Measurements from ENCODE around the gene LAYN.

LAYN gene

DNA sequence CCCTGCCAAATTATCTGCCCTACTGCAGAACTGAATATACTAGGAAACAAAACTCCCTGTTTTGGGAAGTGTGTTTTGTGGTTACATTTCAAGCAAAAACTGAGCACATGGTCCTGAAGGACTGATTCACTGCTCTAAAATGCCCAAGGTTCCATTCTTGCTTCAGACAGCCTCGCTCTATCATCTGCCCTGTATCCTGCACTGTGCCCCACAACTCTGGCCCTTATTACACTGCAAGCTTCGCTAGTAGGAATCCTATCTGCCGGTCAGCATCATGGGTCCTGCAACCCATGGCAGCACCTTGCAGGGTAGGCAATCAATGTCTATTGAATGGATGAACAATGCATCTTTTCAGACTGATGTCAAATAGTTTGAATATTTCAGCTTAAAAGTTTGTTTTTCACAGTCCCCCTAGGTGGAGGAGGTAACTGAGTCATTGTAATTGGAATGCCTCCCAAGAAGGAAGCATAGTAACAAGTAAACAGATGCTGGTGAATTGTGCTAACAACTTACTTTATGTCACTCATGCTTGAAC is 21.3 kb downstream of the LAYN start:
- DNase-seq (ENCODE audit: low spot score): no peak

DNA sequence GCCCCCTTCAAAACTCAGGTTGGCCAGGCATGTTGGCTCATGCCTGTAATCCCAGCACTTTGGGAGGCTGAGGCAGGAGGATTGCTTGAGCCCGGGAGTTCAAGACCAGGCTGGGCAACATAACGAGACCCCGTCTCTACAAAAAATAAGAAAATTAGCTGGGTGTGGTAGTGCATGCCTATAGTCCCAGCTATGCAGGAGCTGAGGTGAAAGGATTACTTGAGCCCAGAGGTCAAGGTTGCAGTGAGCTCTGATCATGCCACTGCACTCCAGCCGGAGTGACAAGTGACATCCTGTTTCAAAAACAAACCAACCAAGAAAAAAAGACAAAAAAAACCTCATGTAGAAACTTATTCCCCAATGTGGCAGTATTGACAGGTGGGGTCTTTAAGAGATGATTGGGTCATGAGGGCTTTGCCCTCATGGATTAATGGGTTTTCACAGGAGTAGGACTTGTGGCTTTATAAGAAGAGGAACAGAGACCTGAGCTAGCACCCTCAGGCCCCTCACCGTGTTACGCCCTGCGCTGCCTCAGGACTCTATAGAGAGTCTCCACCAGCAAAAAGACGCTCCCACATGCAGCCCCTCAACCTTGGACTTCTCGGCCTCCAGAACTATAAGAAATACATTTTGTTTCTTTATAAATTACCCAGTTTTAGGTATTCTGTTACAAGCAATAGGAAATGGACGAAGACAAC is 22.3 kb downstream of the LAYN start:
- no peak for DNase-seq (ENCODE audit: low spot score)

DNA sequence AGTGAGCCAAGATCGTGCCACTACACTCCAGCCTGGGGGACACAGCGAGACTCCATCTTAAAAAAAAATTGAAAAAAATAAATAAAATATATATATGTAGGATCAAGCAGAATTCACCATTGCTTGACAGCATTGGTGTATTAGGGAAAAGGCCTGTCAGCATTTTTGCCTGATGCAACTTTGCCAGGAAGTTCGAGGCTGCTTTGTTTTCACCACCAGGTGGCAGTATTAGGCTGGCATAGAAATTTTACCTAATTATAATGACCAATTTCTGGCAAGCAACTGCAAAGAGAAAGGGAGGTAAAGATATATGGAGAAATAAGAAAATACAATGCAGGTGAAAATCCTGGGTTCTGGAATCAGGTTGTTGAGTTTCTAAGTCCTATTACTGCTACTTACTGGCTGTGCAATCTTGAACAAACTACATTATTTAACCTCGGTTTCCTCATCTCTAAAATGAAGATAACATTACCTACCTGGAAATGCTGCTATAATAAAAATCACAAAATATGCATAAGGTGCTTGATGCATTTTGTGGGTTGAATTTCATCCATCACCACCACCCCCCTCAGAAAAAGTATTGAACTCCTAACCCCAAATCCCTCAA is 24.7 kb downstream of the LAYN start:
- peak; percentile 71 for DNase-seq (ENCODE audit: low spot score)

DNA sequence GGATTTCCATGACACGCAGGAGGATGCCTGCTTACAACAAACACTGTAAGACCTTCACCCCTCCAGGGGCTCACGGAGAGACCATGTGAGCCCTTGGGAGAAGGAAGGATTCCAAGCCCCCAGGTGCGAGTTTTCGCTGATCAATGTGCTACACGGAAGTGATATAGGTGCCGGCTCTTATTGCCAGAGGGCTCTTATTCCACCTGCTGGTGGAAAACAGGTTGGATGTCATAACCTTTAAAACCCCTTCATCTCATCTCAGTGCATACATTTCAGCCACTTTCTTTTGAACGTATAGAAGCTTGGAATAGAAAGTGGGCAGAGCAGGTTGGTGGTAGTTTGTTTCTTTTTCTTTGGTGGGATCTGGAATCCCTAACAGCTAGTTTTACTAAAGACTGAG is 25.8 kb downstream of the LAYN start:
- no peak for DNase-seq (ENCODE audit: low spot score)

- no peak for DNase-seq (ENCODE audit: low spot score)
Observed at GRCh38 chr11:111569476-111569875, 29.0 kb downstream of the LAYN start.

- DNase-seq (ENCODE audit: low spot score): no peak
Observed at GRCh38 chr11:111570796-111571195, 30.3 kb downstream of the LAYN start.

DNA sequence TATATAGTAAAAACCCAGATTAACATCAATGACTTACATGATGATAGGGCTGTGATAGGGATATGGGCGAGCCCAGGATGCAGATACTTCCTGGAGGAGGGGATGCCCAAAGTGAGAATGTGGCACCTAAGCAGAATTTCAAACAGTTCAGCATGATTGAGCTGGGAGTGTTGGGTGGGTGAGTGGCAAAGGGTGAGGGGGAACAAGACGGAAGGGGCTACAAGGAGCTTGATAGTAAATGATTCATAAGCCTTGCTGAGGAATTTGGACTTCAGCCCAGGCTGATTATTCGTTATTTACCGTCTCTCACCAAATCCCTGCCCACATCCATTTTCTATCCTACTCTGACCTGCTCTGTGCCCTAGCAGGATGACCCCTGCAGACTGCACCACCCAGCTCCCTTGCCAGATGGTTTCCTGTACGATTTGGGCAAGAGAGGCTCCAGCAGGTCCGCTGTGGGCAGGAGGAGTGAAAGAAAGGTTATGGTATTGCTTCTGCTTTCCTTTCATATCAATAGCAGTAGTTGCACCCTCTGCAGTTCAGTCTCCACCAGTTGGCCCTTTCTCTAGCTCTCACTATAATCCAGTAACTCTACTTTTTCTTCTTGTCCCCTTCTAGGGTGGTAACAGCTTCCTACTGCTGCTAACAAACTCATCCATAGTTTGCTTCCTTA is 31.4 kb downstream of the LAYN start:
- no peak for DNase-seq (ENCODE audit: low spot score)

GRCh38 chr11:111572581-111572980 is 32.1 kb downstream of the LAYN start:
- DNase-seq (ENCODE audit: low spot score): no peak

- no peak for DNase-seq (ENCODE audit: low spot score)
Observed at GRCh38 chr11:111573821-111574249, 33.3 kb downstream of the LAYN start.

DNA sequence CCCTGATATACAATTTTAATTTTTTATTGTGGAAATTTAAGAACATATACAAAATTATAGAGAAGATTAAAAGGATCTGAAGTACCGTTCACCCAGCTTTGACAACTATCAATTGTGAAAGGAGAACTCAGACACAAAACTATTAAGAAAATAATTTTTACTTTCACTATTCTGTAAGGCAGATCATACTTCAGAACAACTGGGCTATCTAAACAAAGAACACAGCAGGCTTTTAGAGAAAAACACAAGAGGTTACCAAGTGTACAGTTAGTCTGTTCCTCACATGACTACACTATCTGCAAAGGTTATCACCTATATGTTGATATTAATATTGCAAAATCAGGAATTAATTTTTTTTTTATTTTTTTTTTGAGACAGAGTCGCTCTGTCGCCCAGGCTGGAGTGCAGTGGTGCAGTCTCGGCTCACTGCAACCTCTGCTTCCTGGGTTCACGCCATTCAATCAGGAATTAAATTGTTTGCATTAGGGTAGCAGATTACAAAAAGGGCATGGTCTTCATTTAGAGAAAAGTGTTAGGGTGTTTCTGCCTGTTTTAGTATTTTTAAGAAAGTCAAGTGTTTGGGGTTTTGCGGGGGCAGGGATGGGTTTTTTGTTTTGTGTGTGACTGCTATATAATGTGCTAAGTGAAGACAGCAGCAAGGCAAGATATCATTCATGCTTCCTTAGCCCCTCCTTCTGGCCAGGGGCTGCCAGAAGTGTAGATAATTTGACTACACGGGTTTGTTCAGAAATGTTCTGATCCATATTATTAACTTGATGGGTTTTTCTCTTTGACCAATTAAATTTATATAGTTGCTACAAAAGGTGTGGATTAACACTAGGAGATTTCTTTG is 34.1 kb downstream of the LAYN start:
- no peak for DNase-seq (ENCODE audit: low spot score)

- DNase-seq (ENCODE audit: low spot score): no peak
Observed at GRCh38 chr11:111575740-111576139, 35.2 kb downstream of the LAYN start.

GRCh38 chr11:111577821-111578220 is 37.3 kb downstream of the LAYN start:
- no peak for DNase-seq (ENCODE audit: low spot score)

GRCh38 chr11:111581341-111581740 is 40.8 kb downstream of the LAYN start:
- DNase-seq (ENCODE audit: low spot score): no peak

- no peak for DNase-seq (ENCODE audit: low spot score)
Observed at GRCh38 chr11:111582163-111582562, 41.6 kb downstream of the LAYN start.

DNA sequence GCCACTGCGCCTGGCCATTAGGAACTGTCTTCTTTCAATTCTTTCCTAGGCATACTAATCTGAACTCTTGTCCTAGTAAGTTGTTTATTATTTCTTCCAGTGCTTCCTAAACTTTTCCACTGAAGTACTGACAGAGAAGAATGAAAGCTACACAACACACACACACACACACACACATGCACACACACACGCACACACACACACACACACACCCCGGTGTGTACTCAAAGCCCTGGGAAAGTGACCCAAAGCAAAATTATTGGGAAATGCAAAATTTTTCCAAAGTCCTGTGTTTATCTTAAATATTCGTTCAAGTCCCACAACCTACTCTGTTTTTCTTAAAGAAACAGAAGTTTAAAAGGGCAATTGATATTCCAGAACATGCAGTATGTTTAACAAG is 42.4 kb downstream of the LAYN start:
- DNase-seq (ENCODE audit: low spot score): no peak

DNA sequence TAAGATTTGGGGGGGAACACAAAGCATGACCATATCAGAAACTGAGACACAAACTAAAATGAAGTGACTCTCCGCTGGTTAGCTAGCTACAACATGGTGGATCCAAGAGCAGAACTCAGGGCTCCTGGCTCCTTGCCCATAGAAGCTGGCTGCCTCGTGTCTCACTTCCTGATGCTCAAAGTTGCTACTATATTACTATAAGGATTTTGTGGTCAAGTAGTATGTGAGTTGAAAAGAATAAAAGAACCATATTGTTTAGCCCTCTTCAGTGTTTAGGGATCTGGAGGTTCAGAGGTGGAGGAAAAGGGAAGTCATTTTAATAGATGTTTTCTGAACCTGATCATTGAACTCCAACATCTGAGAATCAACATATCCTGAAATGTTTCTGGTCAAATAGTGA is 44.9 kb downstream of the LAYN start:
- DNase-seq (ENCODE audit: low spot score): no peak

DNA sequence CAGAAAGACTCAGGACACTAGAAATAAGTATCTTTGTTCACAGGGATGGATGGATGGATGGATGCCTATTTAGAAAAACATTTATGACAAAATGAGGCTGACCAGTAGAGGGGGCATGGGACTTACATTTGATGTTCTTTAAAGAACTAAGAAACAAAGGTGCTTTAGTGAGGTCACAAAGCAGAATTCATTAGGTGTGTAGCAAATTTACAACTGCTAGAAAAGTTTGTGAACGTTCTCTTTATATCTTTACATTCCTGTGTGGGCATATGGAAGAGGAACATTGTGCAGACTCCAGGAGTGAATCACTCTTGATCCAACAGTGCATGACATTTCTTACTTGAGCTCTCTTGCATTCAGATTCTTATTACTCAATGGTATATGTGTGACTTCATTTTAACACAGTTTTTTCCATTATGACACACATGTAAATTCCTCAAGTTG is 45.9 kb downstream of the LAYN start:
- DNase-seq (ENCODE audit: low spot score): peak; percentile 28

DNA sequence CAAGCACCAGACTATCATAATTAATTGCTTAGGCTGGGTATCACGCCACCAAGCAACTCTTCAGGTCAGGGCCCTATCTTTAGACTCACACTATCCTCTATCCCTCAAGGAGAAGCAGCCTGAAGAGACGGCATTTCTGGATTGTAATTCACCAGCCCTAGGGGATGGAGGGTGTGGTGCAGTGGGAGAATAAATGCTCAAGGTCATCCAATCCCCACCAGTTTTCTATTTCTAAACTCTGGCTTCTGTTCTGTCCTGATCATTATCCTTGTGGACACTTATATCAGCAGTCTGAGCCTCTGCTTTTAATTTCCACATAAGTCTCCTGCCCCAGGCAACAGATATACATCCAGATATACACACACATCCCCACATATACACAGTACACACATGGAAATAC is 48.6 kb downstream of the LAYN start:
- DNase-seq (ENCODE audit: low spot score): no peak

DNA sequence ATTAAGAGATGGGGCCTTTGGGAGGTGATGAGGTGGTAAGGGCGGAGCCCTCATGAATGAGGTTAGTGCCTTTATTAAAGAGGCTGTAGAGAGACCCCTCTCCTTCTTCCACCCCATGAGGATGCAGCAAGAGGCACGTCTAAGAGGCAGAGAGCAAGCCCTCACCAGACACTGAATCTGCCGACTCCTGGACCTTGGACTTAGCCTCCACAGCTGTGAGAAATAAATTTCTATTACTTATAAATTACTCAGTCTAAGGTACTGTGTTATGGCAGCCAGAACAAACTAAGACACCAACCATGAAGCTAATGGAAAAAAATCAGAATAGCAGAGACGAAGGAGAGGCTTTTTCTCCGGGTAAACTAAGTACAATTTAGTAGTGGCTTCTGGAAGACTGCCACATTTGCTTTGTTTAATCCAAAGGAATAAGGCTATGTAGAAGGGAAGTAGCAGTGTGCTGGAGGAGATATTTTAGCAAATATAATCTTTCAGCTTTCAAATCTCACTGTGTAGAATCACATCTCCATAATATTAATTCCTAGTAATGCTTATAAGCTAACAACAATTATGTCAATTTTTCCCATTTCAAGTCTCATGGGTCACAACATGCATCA is 49.5 kb downstream of the LAYN start:
- no peak for DNase-seq (ENCODE audit: low spot score)

DNA sequence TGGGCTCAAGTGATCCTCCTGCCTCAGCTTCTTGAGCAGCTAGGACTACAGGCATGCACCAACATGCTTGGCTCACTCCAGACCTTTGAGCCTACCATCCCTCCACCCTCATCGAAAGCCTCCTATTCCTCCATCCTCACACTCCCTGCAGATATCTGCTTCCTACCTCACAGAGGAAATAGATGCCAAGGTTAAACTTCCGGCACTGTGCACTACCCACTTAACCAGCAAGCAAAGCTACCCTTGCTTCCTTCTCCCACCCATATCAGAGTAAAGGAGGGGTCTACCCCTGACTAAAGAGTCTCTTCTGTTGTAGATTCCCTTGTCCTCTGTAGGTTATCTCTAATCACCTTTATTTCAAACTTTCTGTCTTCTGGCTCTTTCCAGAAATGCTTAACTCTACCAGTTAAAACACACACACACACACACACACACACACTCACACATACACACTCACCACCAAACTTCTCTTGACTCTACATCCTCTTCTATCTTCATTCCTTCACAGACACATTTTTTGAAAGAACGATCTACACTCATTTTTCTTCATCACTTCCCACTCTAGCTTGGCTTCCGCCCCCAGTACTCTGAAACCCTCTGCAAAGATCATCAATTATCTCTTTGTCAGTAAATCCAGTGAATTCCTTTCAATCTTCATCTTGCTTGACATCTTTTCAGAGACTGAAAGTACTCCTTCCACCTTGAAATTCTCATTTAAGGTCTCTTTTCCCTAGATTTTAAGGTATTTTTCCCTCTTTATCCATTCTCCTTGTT is 50.9 kb downstream of the LAYN start:
- DNase-seq (ENCODE audit: low spot score): peak; percentile 61

- DNase-seq (ENCODE audit: low spot score): no peak
Observed at GRCh38 chr11:111592491-111592890, 52.0 kb downstream of the LAYN start.

All from putamen (tissue), 1 donor.